Measurements from ENCODE around the gene ANK3.

GRCh38 chr10:60377955-60378354 lies 11.7 kb downstream of the ANK3 start:
- TF ChIP-seq, protein P1, sequence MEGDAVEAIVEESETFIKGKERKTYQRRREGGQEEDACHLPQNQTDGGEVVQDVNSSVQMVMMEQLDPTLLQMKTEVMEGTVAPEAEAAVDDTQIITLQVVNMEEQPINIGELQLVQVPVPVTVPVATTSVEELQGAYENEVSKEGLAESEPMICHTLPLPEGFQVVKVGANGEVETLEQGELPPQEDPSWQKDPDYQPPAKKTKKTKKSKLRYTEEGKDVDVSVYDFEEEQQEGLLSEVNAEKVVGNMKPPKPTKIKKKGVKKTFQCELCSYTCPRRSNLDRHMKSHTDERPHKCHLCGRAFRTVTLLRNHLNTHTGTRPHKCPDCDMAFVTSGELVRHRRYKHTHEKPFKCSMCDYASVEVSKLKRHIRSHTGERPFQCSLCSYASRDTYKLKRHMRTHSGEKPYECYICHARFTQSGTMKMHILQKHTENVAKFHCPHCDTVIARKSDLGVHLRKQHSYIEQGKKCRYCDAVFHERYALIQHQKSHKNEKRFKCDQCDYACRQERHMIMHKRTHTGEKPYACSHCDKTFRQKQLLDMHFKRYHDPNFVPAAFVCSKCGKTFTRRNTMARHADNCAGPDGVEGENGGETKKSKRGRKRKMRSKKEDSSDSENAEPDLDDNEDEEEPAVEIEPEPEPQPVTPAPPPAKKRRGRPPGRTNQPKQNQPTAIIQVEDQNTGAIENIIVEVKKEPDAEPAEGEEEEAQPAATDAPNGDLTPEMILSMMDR (IDR thresholded peaks at IDR 0.05) = no peak
- TF ChIP-seq POLR2A (IDR thresholded peaks at IDR 0.05) = no peak
